Neural progenitor cell (in vitro differentiated cells): ENCODE measurements around the gene TRPM3. TPM values are rescaled to one million over a fixed set of nuclear protein-coding genes. Genes with fewer than 3 reads are reported as not detected.

Experiments
- DNase-seq: peaks from one replicate; pipeline ENCODE4 v3.0.0-alpha.2; 2016; ENCODE audit warnings: low spot score
- H2AFZ ChIP-seq: fragments of 200-600 bp; sonication (generic); replicated peaks from 2 replicates; pipeline ENCODE4 v1.6.1; 2016; ENCODE audit warnings: antibody characterized with exemption
- H3F3A ChIP-seq: fragments of 200-600 bp; sonication (generic); 2 replicates; pipeline ENCODE4 v1.6.1; 2016; ENCODE audit warnings: antibody characterized with exemption, low read depth
- H3K27ac ChIP-seq: fragments of 200-600 bp; sonication (generic); 2 replicates; pipeline ENCODE4 v1.5.1; 2016; ENCODE audit warnings: mild to moderate bottlenecking
- H3K27me3 ChIP-seq: fragments of 200-600 bp; sonication (generic); 2 replicates; pipeline ENCODE4 v1.6.1; 2016; ENCODE audit warnings: mild to moderate bottlenecking, moderate library complexity
- H3K36me3 ChIP-seq: fragments of 200-600 bp; sonication (generic); 2 replicates; pipeline ENCODE4 v1.5.1; 2016
- H3K4me1 ChIP-seq: fragments of 200-600 bp; sonication (generic); 2 replicates; pipeline ENCODE4 v1.6.1; 2016; ENCODE audit warnings: mixed run types
- H3K4me2 ChIP-seq: fragments of 200-600 bp; sonication (generic); 2 replicates; pipeline ENCODE4 v1.6.1; 2016
- H3K4me3 ChIP-seq: fragments of 200-600 bp; sonication (generic); 2 replicates; pipeline ENCODE4 v1.5.1; 2016
- H3K79me2 ChIP-seq: fragments of 200-600 bp; sonication (generic); 2 replicates; pipeline ENCODE4 v1.6.1; 2016; ENCODE audit warnings: low read depth
- H3K9ac ChIP-seq: fragments of 200-600 bp; sonication (generic); 2 replicates; pipeline ENCODE4 v1.6.1; 2016
- H3K9me3 ChIP-seq: fragments of 200-600 bp; sonication (generic); 2 replicates; pipeline ENCODE4 v1.5.1; 2016; ENCODE audit warnings: low read depth
- H4K20me1 ChIP-seq: fragments of 200-600 bp; sonication (generic); 2 replicates; pipeline ENCODE4 v1.6.1; 2016; ENCODE audit warnings: low read depth
- H3K27ac Mint-ChIP-seq: 3 replicates; pipeline ENCODE4 v1.8.0; 2021; ENCODE audit warnings: mixed read lengths
- H3K27me3 Mint-ChIP-seq: 2 replicates; pipeline ENCODE4 v1.8.0; 2022; ENCODE audit warnings: low read depth, mild to moderate bottlenecking, inconsistent platforms, moderate library complexity, mixed read lengths; ENCODE audit not compliant: insufficient read depth
- H3K36me3 Mint-ChIP-seq: 3 replicates; pipeline ENCODE4 v1.8.0; 2021; ENCODE audit warnings: mixed read lengths
- H3K4me1 Mint-ChIP-seq: 3 replicates; pipeline ENCODE4 v1.8.0; 2021; ENCODE audit warnings: mixed read lengths
- H3K4me3 Mint-ChIP-seq: 3 replicates; pipeline ENCODE4 v1.8.0; 2021; ENCODE audit warnings: mild to moderate bottlenecking, moderate library complexity, mixed read lengths
- H3K9me3 Mint-ChIP-seq: 3 replicates; pipeline ENCODE4 v1.8.0; 2020; ENCODE audit warnings: mixed read lengths
- CTCF ChIP-seq: fragments of 200-600 bp; sonication (generic); IDR thresholded peaks from 2 replicates; pipeline ENCODE4 v1.5.1; 2017; ENCODE audit warnings: antibody characterized with exemption, mild to moderate bottlenecking
- EZH2 ChIP-seq: fragments of 200-600 bp; sonication (generic); IDR thresholded peaks from 2 replicates; pipeline ENCODE4 v1.6.1; 2017; ENCODE audit warnings: antibody characterized with exemption, mild to moderate bottlenecking, moderate library complexity
- EZH2phosphoT487 ChIP-seq: fragments of 200-600 bp; sonication (generic); IDR thresholded peaks from 2 replicates; pipeline ENCODE4 v1.6.1; 2017; ENCODE audit warnings: antibody characterized with exemption
- total RNA-seq: library from RNA; depleted of rRNA; stranded (reverse); fragments of >200 nt; gene quantifications from 2 replicates; pipeline ENCODE4 v1.2.3, GENCODE V29; 2015; ENCODE audit warnings: low replicate concordance

TRPM3 gene
- total RNA-seq, 1 donor from 2014 or later, result 37.2 TPM

GRCh38 chr9:70998962-70999361, 122.5 kb downstream of the TRPM3 start:
- H3F3A ChIP-seq, result peaks cover 12% of the 10 kb centered on the region

GRCh38 chr9:70995511-70995910, 125.9 kb downstream of the TRPM3 start:
- Histone ChIP-seq H3K4me2 (no peak overlapping the region), H3K4me3 (no peak overlapping the region), H3K79me2 (peaks cover 49% of the 10 kb centered on the region), H3K27me3 (no peaks in the 10 kb centered on the region), H4K20me1 (no peaks in the 10 kb centered on the region), H3K27ac (no peak overlapping the region), H2AFZ (no peak overlapping the region), H3K9me3 (no peaks in the 10 kb centered on the region), H3F3A (peaks cover 5% of the 10 kb centered on the region), H3K36me3 (no peaks in the 10 kb centered on the region), H3K4me1 (peaks cover 39% of the 10 kb centered on the region), H3K9ac (no peak overlapping the region)
- DNase-seq, result no peak
- Mint-ChIP-seq H3K4me3 (no peak overlapping the region), H3K27me3 (peaks cover 2% of the 10 kb centered on the region), H3K4me1 (peaks cover 35% of the 10 kb centered on the region), H3K36me3 (peaks cover 10% of the 10 kb centered on the region), H3K27ac (no peak overlapping the region), H3K9me3 (peaks cover 4% of the 10 kb centered on the region)
- TF ChIP-seq EZH2phosphoT487 (no peak), CTCF (no peak), EZH2 (no peak)

More at GRCh38 chr9:70998962-70999361, 122.5 kb downstream of the TRPM3 start:
- Histone ChIP-seq H3K27me3 (no peaks in the 10 kb centered on the region), H3K4me3 (no peak overlapping the region), H3K27ac (no peak overlapping the region), H3K4me2 (no peak overlapping the region), H3K79me2 (peaks cover 81% of the 10 kb centered on the region), H4K20me1 (no peaks in the 10 kb centered on the region), H3K9ac (no peak overlapping the region), H3K36me3 (no peaks in the 10 kb centered on the region), H2AFZ (no peak overlapping the region), H3K9me3 (no peaks in the 10 kb centered on the region), H3K4me1 (peaks cover 36% of the 10 kb centered on the region)
- Mint-ChIP-seq H3K9me3 (peaks cover 10% of the 10 kb centered on the region), H3K4me3 (no peak overlapping the region), H3K27me3 (peaks cover 2% of the 10 kb centered on the region), H3K36me3 (peaks cover 10% of the 10 kb centered on the region), H3K4me1 (peaks cover 31% of the 10 kb centered on the region), H3K27ac (no peak overlapping the region)
- TF ChIP-seq EZH2phosphoT487, result no peak
- no peak for TF ChIP-seq EZH2
- TF ChIP-seq CTCF, result no peak
- no peak for DNase-seq

GRCh38 chr9:70994582-70994981, 126.8 kb downstream of the TRPM3 start:
- no peak overlapping the region for H3K9ac ChIP-seq
- peaks cover 4% of the 10 kb centered on the region for H3K9me3 Mint-ChIP-seq
- no peak overlapping the region for H3K4me2 ChIP-seq
- H3K27ac ChIP-seq, result no peak overlapping the region
- H3K4me1 Mint-ChIP-seq, result peaks cover 30% of the 10 kb centered on the region
- TF ChIP-seq EZH2phosphoT487 (no peak), EZH2 (no peak), CTCF (no peak)
- no peaks in the 10 kb centered on the region for H3K36me3 ChIP-seq
- no peak overlapping the region for H3K4me3 ChIP-seq
- H3K4me1 ChIP-seq, result peaks cover 31% of the 10 kb centered on the region
- peaks cover 10% of the 10 kb centered on the region for H3K36me3 Mint-ChIP-seq
- no peak overlapping the region for H3K27ac Mint-ChIP-seq
- peaks cover 2% of the 10 kb centered on the region for H3K27me3 Mint-ChIP-seq
- H3K9me3 ChIP-seq, result no peaks in the 10 kb centered on the region
- peaks cover under 1% of the 10 kb centered on the region for H3F3A ChIP-seq
- H3K79me2 ChIP-seq, result peaks cover 48% of the 10 kb centered on the region
- DNase-seq, result no peak
- H3K27me3 ChIP-seq, result no peaks in the 10 kb centered on the region
- H4K20me1 ChIP-seq, result no peaks in the 10 kb centered on the region
- H3K4me3 Mint-ChIP-seq, result no peak overlapping the region
- H2AFZ ChIP-seq, result no peak overlapping the region
